HepG2 (cell line): ENCODE results near the gene MAPK8IP3. TPM values are rescaled to one million over a fixed set of nuclear protein-coding genes. Genes with fewer than 3 reads are reported as not detected.

Experiments
- ATF4 ChIP-seq, 2 experiments: fragments of 450-650 bp in 1 of 2; sonication (generic) in 1 of 2; formaldehyde crosslinking; IDR thresholded peaks; 2 replicates each; pipeline versions ENCODE4 v1.5.0 to v1.8.0; 2020 to 2022; ENCODE audit warnings: mild to moderate bottlenecking in 1 of 2, missing genetic modification reagents in 1 of 2
- CAMTA2 ChIP-seq: sonication (generic); formaldehyde crosslinking; IDR thresholded peaks from 2 replicates; pipeline ENCODE4 v1.4.0; 2020; ENCODE audit warnings: mild to moderate bottlenecking, missing genetic modification reagents, borderline replicate concordance
- GABPA ChIP-seq, 2 experiments: IDR thresholded peaks; 2 replicates each; pipeline ENCODE4 v1.6.1; 2011 to 2016; ENCODE audit warnings: low read depth in 2 of 2, low read length in 1 of 2, missing biosample characterization in 1 of 2, missing genetic modification characterization in 1 of 2
- GFI1 ChIP-seq: sonication (generic); formaldehyde crosslinking; IDR thresholded peaks from 2 replicates; pipeline ENCODE4 v1.5.0; 2020; ENCODE audit warnings: missing genetic modification reagents, mild to moderate bottlenecking, borderline replicate concordance
- HMG20B ChIP-seq: conservative IDR thresholded peaks from 2 replicates; pipeline ENCODE4 v1.6.1; 2016; ENCODE audit warnings: missing genetic modification reagents, missing compliant biosample characterization
- HOXA5 ChIP-seq: sonication (generic); formaldehyde crosslinking; IDR thresholded peaks from 2 replicates; pipeline ENCODE4 v1.4.0; 2020; ENCODE audit warnings: missing genetic modification reagents
- KDM5A ChIP-seq: fragments of 200-600 bp; sonication (generic); IDR thresholded peaks from 2 replicates; pipeline ENCODE4 v1.7.0; 2018; ENCODE audit warnings: antibody characterized with exemption, mild to moderate bottlenecking, low read length, borderline replicate concordance
- MLX ChIP-seq: IDR thresholded peaks from 2 replicates; pipeline ENCODE4 v1.6.1; 2016
- RFX5 ChIP-seq: IDR thresholded peaks from 2 replicates; pipeline ENCODE4 v1.6.1; 2011; ENCODE audit warnings: low read depth, low read length, improper control_type of control experiment
- SSRP1 ChIP-seq: IDR thresholded peaks from 2 replicates; pipeline ENCODE4 v1.6.1; 2016; ENCODE audit warnings: control low read depth
- TFDP1 ChIP-seq: IDR thresholded peaks from 2 replicates; pipeline ENCODE4 v1.6.1; 2016; ENCODE audit warnings: missing compliant biosample characterization, missing genetic modification reagents, borderline replicate concordance
- THAP11 ChIP-seq: IDR thresholded peaks from 2 replicates; pipeline ENCODE4 v1.6.1; 2016; ENCODE audit warnings: missing biosample characterization, missing genetic modification reagents
- ZBTB7A ChIP-seq: sonication (generic); formaldehyde crosslinking; IDR thresholded peaks from 2 replicates; pipeline ENCODE4 v1.8.0; 2022; ENCODE audit warnings: mild to moderate bottlenecking, missing genetic modification reagents
- ZNF142 ChIP-seq: sonication (generic); formaldehyde crosslinking; IDR thresholded peaks from 2 replicates; pipeline ENCODE4 v1.4.0; 2020; ENCODE audit warnings: missing genetic modification reagents
- ZNF260 ChIP-seq: sonication (generic); formaldehyde crosslinking; IDR thresholded peaks from 2 replicates; pipeline ENCODE4 v1.4.0; 2020; ENCODE audit warnings: missing genetic modification reagents, low read depth, mild to moderate bottlenecking, borderline replicate concordance
- ZNF343 ChIP-seq: sonication (generic); formaldehyde crosslinking; IDR thresholded peaks from 2 replicates; pipeline ENCODE4 v1.4.0; 2020; ENCODE audit warnings: mild to moderate bottlenecking, missing genetic modification reagents
- ZNF496 ChIP-seq: sonication (generic); formaldehyde crosslinking; IDR thresholded peaks from 2 replicates; pipeline ENCODE4 v1.8.1; 2023; ENCODE audit warnings: mild to moderate bottlenecking, moderate library complexity, missing genetic modification reagents; ENCODE audit not compliant: insufficient replicate concordance
- ZNF546 ChIP-seq: sonication (generic); formaldehyde crosslinking; conservative IDR thresholded peaks from 2 replicates; pipeline ENCODE4 v1.8.1; 2023; ENCODE audit warnings: mild to moderate bottlenecking, missing genetic modification reagents
- ZNF598 ChIP-seq: sonication (generic); formaldehyde crosslinking; IDR thresholded peaks from 2 replicates; pipeline ENCODE4 v1.5.1; 2020; ENCODE audit warnings: mild to moderate bottlenecking, missing genetic modification reagents, borderline replicate concordance
- ZSCAN12 ChIP-seq: sonication (generic); formaldehyde crosslinking; IDR thresholded peaks from 2 replicates; pipeline ENCODE4 v1.9.0; 2021; ENCODE audit warnings: mild to moderate bottlenecking, missing genetic modification reagents
- polyA plus RNA-seq, 8 experiments: library from polyadenylated mRNA; depleted of rRNA in 3 of 8; stranded (reverse) in 7 of 8; unstranded in 1 of 8; fragments of >200 nt; fragmentation: Illumina TruSeq in 4 of 8; extraction: Trizol in 4 of 8; gene quantifications; 2 replicates each; pipeline versions ENCODE4 v1.2.1 to v1.2.3, GENCODE V29; 2011 to 2016; ENCODE audit warnings: low read depth in 4 of 8, missing spikeins in 1 of 8, mixed read lengths in 1 of 8; ENCODE audit not compliant: insufficient read depth in 1 of 8
- total RNA-seq, 5 experiments: library from RNA; depleted of rRNA; stranded (reverse); fragments of >200 nt; fragmentation: Illumina TruSeq; extraction: Trizol; gene quantifications; 2 replicates each; pipeline ENCODE4 v1.2.3, GENCODE V29; 2016; ENCODE audit warnings: low read depth in 1 of 5

Gene MAPK8IP3
- total and polyA plus RNA-seq, 2 of the 13 experiments (the other 11 are each of a cell fraction or from before 2014, with no cell fraction given): 25.1 to 41.7 TPM

- TF ChIP-seq ATF4 (CRISPR knock-in tag; IDR thresholded peaks at IDR 0.05) (no peak), ZNF343 (CRISPR knock-in tag) (0 out of 2 replicates have a peak, but pooled peaks have one; percentile 58), CAMTA2 (CRISPR knock-in tag) (no peak), TFDP1 (CRISPR knock-in tag) (peak; percentile 76; the same call in 1 of the 2 replicates), SSRP1 (CRISPR knock-in tag) (no peak), ZNF546 (CRISPR knock-in tag) (no peak; the same call in 1 of the 2 replicates), KDM5A (peak; percentile 79), HMG20B (CRISPR knock-in tag) (0 out of 2 replicates have a peak, but pooled peaks have one; percentile 38), HOXA5 (CRISPR knock-in tag) (peak; percentile 88), RFX5 (peak; percentile 41; the same call in 1 of the 2 replicates), ZBTB7A (CRISPR knock-in tag) (peak; percentile 79; the same call in 1 of the 2 replicates), THAP11 (CRISPR knock-in tag) (peak; percentile 95), MLX (CRISPR knock-in tag) (peak; percentile 40; the same call in 1 of the 2 replicates), ZSCAN12 (peak; percentile 45; the same call in 1 of the 2 replicates), GFI1 (no peak), ZNF598 (no peak), GABPA (IDR thresholded peaks at IDR 0.05; ENCODE audit: low read depth, low read length) (peak; percentile 92), GABPA (CRISPR knock-in tag; IDR thresholded peaks at IDR 0.05; ENCODE audit: low read depth) (peak; percentile 91), ZNF142 (CRISPR knock-in tag) (peak; percentile 75; the same call in 1 of the 2 replicates), ZNF260 (CRISPR knock-in tag) (no peak), ZNF496 (no peak)
Observed at GRCh38 chr16:1772908-1773702, 67.1 kb downstream of the MAPK8IP3 start, which contains the start of gene MRPS34 (continued).
